MM.1S (cell line): ENCODE measurements around the gene RTN4RL2.
A peak's percentile ranks its signal among the peaks of the same experiment; 100 is the strongest.

Source experiments
- DNase-seq: peaks from one replicate; pipeline ENCODE4 v3.0.0-alpha.2; 2015
- H2AFZ ChIP-seq: fragments of 300-600 bp; sonication (generic); 2 replicates; pipeline ENCODE4 v1.6.0; 2016; ENCODE audit warnings: antibody characterized with exemption, low read length
- H3F3A ChIP-seq: fragments of 300-600 bp; sonication (generic); 2 replicates; pipeline ENCODE4 v1.6.1; 2016; ENCODE audit warnings: mild to moderate bottlenecking, antibody characterized with exemption, low read length, moderate library complexity, mixed read lengths; ENCODE audit not compliant: insufficient read depth
- H3K27ac ChIP-seq: fragments of 300-600 bp; sonication (generic); 2 replicates; pipeline ENCODE4 v1.5.1; 2016; ENCODE audit warnings: mild to moderate bottlenecking, low read length
- H3K27me3 ChIP-seq: fragments of 300-600 bp; sonication (generic); replicated peaks from 2 replicates; pipeline ENCODE4 v1.6.0; 2016; ENCODE audit warnings: low read length; ENCODE audit not compliant: insufficient read depth
- H3K36me3 ChIP-seq: fragments of 300-600 bp; sonication (generic); replicated peaks from 2 replicates; pipeline ENCODE4 v1.6.1; 2016; ENCODE audit warnings: mild to moderate bottlenecking, low read length, mixed read lengths; ENCODE audit not compliant: insufficient read depth
- H3K4me1 ChIP-seq: fragments of 300-600 bp; sonication (generic); 2 replicates; pipeline ENCODE4 v1.6.1; 2016; ENCODE audit warnings: low read length, mixed read lengths
- H3K4me2 ChIP-seq: fragments of 300-600 bp; sonication (generic); 2 replicates; pipeline ENCODE4 v1.6.0; 2016; ENCODE audit warnings: low read depth, low read length
- H3K4me3 ChIP-seq: fragments of 300-600 bp; sonication (generic); 2 replicates; pipeline ENCODE4 v1.5.1; 2016; ENCODE audit warnings: low read length, mixed read lengths
- H3K79me2 ChIP-seq: fragments of 300-600 bp; sonication (generic); 2 replicates; pipeline ENCODE4 v1.6.1; 2016; ENCODE audit warnings: mixed run types, low read length, mixed read lengths
- H3K9ac ChIP-seq: fragments of 300-600 bp; sonication (generic); 2 replicates; pipeline ENCODE4 v1.6.1; 2016; ENCODE audit warnings: low read length, mixed read lengths
- H3K9me2 ChIP-seq: fragments of 300-600 bp; sonication (generic); replicated peaks from 2 replicates; pipeline ENCODE4 v1.6.1; 2016; ENCODE audit warnings: mild to moderate bottlenecking, low read length, mixed read lengths; ENCODE audit not compliant: insufficient read depth
- H3K9me3 ChIP-seq: fragments of 300-600 bp; sonication (generic); replicated peaks from 2 replicates; pipeline ENCODE4 v1.6.1; 2016; ENCODE audit warnings: mild to moderate bottlenecking, low read length, mixed read lengths; ENCODE audit not compliant: insufficient read depth
- H4K20me1 ChIP-seq: fragments of 300-600 bp; sonication (generic); 2 replicates; pipeline ENCODE4 v1.6.1; 2016; ENCODE audit warnings: mild to moderate bottlenecking, low read length, moderate library complexity, mixed read lengths; ENCODE audit not compliant: insufficient read depth
- CTCF ChIP-seq: fragments of 300-600 bp; sonication (generic); IDR thresholded peaks from 2 replicates; pipeline ENCODE4 v1.5.1; 2016; ENCODE audit warnings: antibody characterized with exemption, low read length, mixed read lengths
- EZH2 ChIP-seq: fragments of 300-600 bp; sonication (generic); optimal IDR thresholded peaks from 2 replicates; pipeline ENCODE3; 2017; ENCODE audit warnings: low read depth, mild to moderate bottlenecking, antibody characterized with exemption, low read length, mixed read lengths
- EZH2phosphoT487 ChIP-seq: fragments of 300-600 bp; sonication (generic); IDR thresholded peaks from 2 replicates; pipeline ENCODE4 v1.6.1; 2018; ENCODE audit warnings: antibody characterized with exemption, low read length

RTN4RL2 gene

GRCh38 chr11:57479021-57479663 lies 18.8 kb downstream of the RTN4RL2 start:
- no peak for DNase-seq
- no peak overlapping the region for H3K4me2 ChIP-seq
- H3K4me1 ChIP-seq: peaks cover 23% of the 10 kb centered on the region
- no peak overlapping the region for H3K9ac ChIP-seq
- TF ChIP-seq EZH2phosphoT487 (no peak), EZH2 (no peak), CTCF (no peak)
- H3K9me2 ChIP-seq: no peaks in the 10 kb centered on the region
- no peak overlapping the region for H2AFZ ChIP-seq
- no peaks in the 10 kb centered on the region for H3K36me3 ChIP-seq
- no peaks in the 10 kb centered on the region for H4K20me1 ChIP-seq
- no peaks in the 10 kb centered on the region for H3K9me3 ChIP-seq
- no peak overlapping the region for H3K27ac ChIP-seq
- no peak overlapping the region for H3K4me3 ChIP-seq
- peaks cover 9% of the 10 kb centered on the region; the same call in 1 of the 2 replicates for H3K27me3 ChIP-seq
- H3F3A ChIP-seq: no peaks in the 10 kb centered on the region
- no peaks in the 10 kb centered on the region for H3K79me2 ChIP-seq

- Histone ChIP-seq H3K4me1 (peaks cover 27% of the 10 kb centered on the region), H3K27me3 (peaks cover 9% of the 10 kb centered on the region; the same call in 1 of the 2 replicates), H3K36me3 (no peaks in the 10 kb centered on the region), H4K20me1 (no peaks in the 10 kb centered on the region), H3K9me2 (no peaks in the 10 kb centered on the region), H2AFZ (no peak overlapping the region), H3F3A (no peaks in the 10 kb centered on the region), H3K4me3 (no peak overlapping the region), H3K4me2 (no peak overlapping the region), H3K79me2 (no peaks in the 10 kb centered on the region), H3K27ac (no peak overlapping the region), H3K9me3 (no peaks in the 10 kb centered on the region), H3K9ac (no peak overlapping the region)
- no peak for DNase-seq
- no peak for TF ChIP-seq EZH2phosphoT487
Measured at GRCh38 chr11:57479911-57480310, 19.6 kb downstream of the RTN4RL2 start.

DNA sequence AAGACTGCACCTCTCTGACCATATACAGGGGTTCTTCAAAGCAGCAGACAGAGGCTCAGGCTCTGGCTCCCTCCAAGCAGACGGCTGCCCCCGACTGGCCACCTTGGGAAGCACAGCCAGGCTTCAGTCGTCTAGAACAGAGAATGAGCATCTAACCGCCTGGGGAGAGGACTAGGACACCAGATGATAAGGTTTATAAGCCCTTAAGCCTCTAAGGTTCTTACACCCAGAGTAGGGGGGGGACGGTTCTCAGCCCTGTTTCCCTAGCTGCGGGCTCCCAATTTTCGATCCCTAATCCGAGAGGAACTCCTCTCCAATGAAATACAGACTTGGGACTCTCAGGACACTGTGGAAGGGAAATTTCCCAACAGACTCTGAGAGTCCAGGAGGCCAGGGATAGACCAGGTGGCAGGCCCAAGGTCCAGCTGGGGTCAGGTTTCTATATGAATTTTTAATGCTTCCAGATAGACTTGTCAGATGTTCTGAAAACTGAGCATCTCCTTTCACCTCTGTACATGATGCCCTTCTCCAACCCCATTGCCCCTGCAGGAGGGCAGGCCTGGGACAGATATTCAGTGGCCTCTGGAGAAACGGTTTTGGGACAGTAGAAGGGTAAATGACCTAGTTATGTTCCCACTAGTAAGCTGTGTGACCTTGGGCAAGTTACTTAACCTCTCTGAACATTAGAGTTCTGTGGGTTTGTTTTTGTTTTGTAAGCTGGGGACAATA lies 20.2 kb downstream of the RTN4RL2 start:
- no peaks in the 10 kb centered on the region for H3K79me2 ChIP-seq
- no peak overlapping the region for H3K27ac ChIP-seq
- no peak overlapping the region for H3K9ac ChIP-seq
- no peak overlapping the region for H2AFZ ChIP-seq
- H3K4me2 ChIP-seq: no peak overlapping the region
- peaks cover 21% of the 10 kb centered on the region for H3K4me1 ChIP-seq
- H3F3A ChIP-seq: no peaks in the 10 kb centered on the region
- H3K36me3 ChIP-seq: no peaks in the 10 kb centered on the region
- no peak overlapping the region for H3K4me3 ChIP-seq
- DNase-seq: peak; percentile 71
- H3K9me2 ChIP-seq: no peaks in the 10 kb centered on the region
- H4K20me1 ChIP-seq: no peaks in the 10 kb centered on the region
- peaks cover 9% of the 10 kb centered on the region; the same call in 1 of the 2 replicates for H3K27me3 ChIP-seq
- H3K9me3 ChIP-seq: no peaks in the 10 kb centered on the region
- TF ChIP-seq CTCF (peak; percentile 78), EZH2phosphoT487 (no peak)

GRCh38 chr11:57481315-57481714 lies 21.0 kb downstream of the RTN4RL2 start:
- Histone ChIP-seq H2AFZ (no peak overlapping the region), H4K20me1 (no peaks in the 10 kb centered on the region), H3K9me2 (no peaks in the 10 kb centered on the region), H3K9me3 (no peaks in the 10 kb centered on the region), H3K4me3 (no peak overlapping the region), H3K9ac (no peak overlapping the region), H3K27ac (no peak overlapping the region), H3K36me3 (no peaks in the 10 kb centered on the region), H3K4me2 (no peak overlapping the region), H3K27me3 (peaks cover 9% of the 10 kb centered on the region; the same call in 1 of the 2 replicates), H3F3A (no peaks in the 10 kb centered on the region), H3K79me2 (no peaks in the 10 kb centered on the region), H3K4me1 (peaks cover 14% of the 10 kb centered on the region)
- TF ChIP-seq EZH2: no peak
- TF ChIP-seq EZH2phosphoT487: no peak
- TF ChIP-seq CTCF: no peak
- no peak for DNase-seq
